Memory B cell (primary cell): Measurements from ENCODE around the gene TTF1.
"Not testable (repeated sequence)": the region's sequence is repeated elsewhere in the genome, so short reads cannot be mapped to it uniquely, and the experiment has no call there.

Experiments used
- ATAC-seq: fragments of 150-1000 bp; cut with Tn5 transposase; 2 replicates; pipeline ENCODE4 v1.10.0; 2021; ENCODE audit warnings: low read depth, mild to moderate bottlenecking, moderate library complexity
- DNase-seq, 2 donors: peaks; one replicate each; pipeline ENCODE4 v3.0.0; 2022; ENCODE audit warnings: low spot score in 2 of 2
- H3K27ac Mint-ChIP-seq: one replicate; pipeline ENCODE4 v1.8.0; 2022; ENCODE audit warnings: mild to moderate bottlenecking, moderate library complexity, mixed read lengths
- H3K27me3 Mint-ChIP-seq: one replicate; pipeline ENCODE4 v1.8.0; 2022; ENCODE audit warnings: mixed read lengths
- H3K36me3 Mint-ChIP-seq: one replicate; pipeline ENCODE4 v1.8.0; 2022; ENCODE audit warnings: mild to moderate bottlenecking, mixed read lengths
- H3K4me1 Mint-ChIP-seq: one replicate; pipeline ENCODE4 v1.8.0; 2022; ENCODE audit warnings: mixed read lengths
- H3K4me3 Mint-ChIP-seq: one replicate; pipeline ENCODE4 v1.8.0; 2022; ENCODE audit warnings: mild to moderate bottlenecking, moderate library complexity, mixed read lengths
- H3K9me3 Mint-ChIP-seq: one replicate; pipeline ENCODE4 v1.8.0; 2022; ENCODE audit warnings: mixed read lengths

TTF1 gene

GRCh38 chr9:132404228-132404881 is 2.3 kb downstream of the TTF1 start:
- Mint-ChIP-seq H3K27ac (peak overlapping the region; percentile 4), H3K27me3 (no peaks in the 10 kb centered on the region), H3K4me3 (peak overlapping the region; percentile 6), H3K4me1 (peaks cover 24% of the 10 kb centered on the region), H3K9me3 (no peaks in the 10 kb centered on the region), H3K36me3 (peaks cover 16% of the 10 kb centered on the region)
- ATAC-seq: no peak
- DNase-seq: no peak

GRCh38 chr9:132401824-132402223 is 4.8 kb downstream of the TTF1 start:
- Mint-ChIP-seq H3K27ac (no peak overlapping the region), H3K36me3 (peaks cover 27% of the 10 kb centered on the region), H3K4me1 (peaks cover 24% of the 10 kb centered on the region), H3K9me3 (no peaks in the 10 kb centered on the region), H3K4me3 (no peak overlapping the region), H3K27me3 (no peaks in the 10 kb centered on the region)
- ATAC-seq (no peak), DNase-seq (no peak)

GRCh38 chr9:132395560-132395959 is 11.1 kb downstream of the TTF1 start:
- no peak for ATAC-seq
- H3K9me3 Mint-ChIP-seq: no peaks in the 10 kb centered on the region
- H3K27me3 Mint-ChIP-seq: no peaks in the 10 kb centered on the region
- no peak for DNase-seq
- H3K4me3 Mint-ChIP-seq: no peak overlapping the region
- H3K27ac Mint-ChIP-seq: no peak overlapping the region
- peaks cover 29% of the 10 kb centered on the region for H3K36me3 Mint-ChIP-seq
- peaks cover 5% of the 10 kb centered on the region for H3K4me1 Mint-ChIP-seq

GRCh38 chr9:132391449-132391848 is 15.2 kb downstream of the TTF1 start:
- no peaks in the 10 kb centered on the region for H3K27me3 Mint-ChIP-seq
- peaks cover 3% of the 10 kb centered on the region for H3K4me1 Mint-ChIP-seq
- DNase-seq (no peak), ATAC-seq (no peak)
- peaks cover 40% of the 10 kb centered on the region for H3K36me3 Mint-ChIP-seq
- no peaks in the 10 kb centered on the region for H3K9me3 Mint-ChIP-seq
- H3K27ac Mint-ChIP-seq: peak overlapping the region; percentile 15
- H3K4me3 Mint-ChIP-seq: no peak overlapping the region

- DNase-seq: no peak
- no peak overlapping the region for H3K27ac Mint-ChIP-seq
- H3K36me3 Mint-ChIP-seq: peaks cover 41% of the 10 kb centered on the region
- H3K4me1 Mint-ChIP-seq: peaks cover 7% of the 10 kb centered on the region
- H3K4me3 Mint-ChIP-seq: no peak overlapping the region
- no peak for ATAC-seq
- no peaks in the 10 kb centered on the region for H3K27me3 Mint-ChIP-seq
- H3K9me3 Mint-ChIP-seq: no peaks in the 10 kb centered on the region
Observed at GRCh38 chr9:132390966-132391365, 15.7 kb downstream of the TTF1 start.

GRCh38 chr9:132387133-132387532 is 19.5 kb downstream of the TTF1 start:
- Mint-ChIP-seq H3K4me3 (no peak overlapping the region), H3K9me3 (no peaks in the 10 kb centered on the region), H3K27me3 (no peaks in the 10 kb centered on the region), H3K4me1 (peaks cover 32% of the 10 kb centered on the region), H3K36me3 (peaks cover 37% of the 10 kb centered on the region), H3K27ac (no peak overlapping the region)
- ATAC-seq: no peak
- DNase-seq: no peak

GRCh38 chr9:132384376-132384775 is 22.3 kb downstream of the TTF1 start:
- peaks cover 42% of the 10 kb centered on the region for H3K4me1 Mint-ChIP-seq
- peak overlapping the region; percentile 84 for H3K4me3 Mint-ChIP-seq
- peaks cover 24% of the 10 kb centered on the region for H3K36me3 Mint-ChIP-seq
- peak; percentile 58 for ATAC-seq
- no peaks in the 10 kb centered on the region for H3K9me3 Mint-ChIP-seq
- peak overlapping the region; percentile 94 for H3K27ac Mint-ChIP-seq
- no peaks in the 10 kb centered on the region for H3K27me3 Mint-ChIP-seq
- no peak for DNase-seq

GRCh38 chr9:132383462-132383883 is 23.2 kb downstream of the TTF1 start:
- Mint-ChIP-seq H3K36me3 (peaks cover 23% of the 10 kb centered on the region), H3K27ac (peak overlapping the region; percentile 94), H3K4me1 (peaks cover 42% of the 10 kb centered on the region), H3K27me3 (no peaks in the 10 kb centered on the region), H3K9me3 (no peaks in the 10 kb centered on the region), H3K4me3 (peak overlapping the region; percentile 84)
- ATAC-seq (peak; percentile 70), DNase-seq (peak; percentile 32 to 51)

- peak overlapping the region; percentile 94 for H3K27ac Mint-ChIP-seq
- peak; percentile 76 for ATAC-seq
- H3K4me3 Mint-ChIP-seq: peak overlapping the region; percentile 73
- H3K4me1 Mint-ChIP-seq: peaks cover 42% of the 10 kb centered on the region
- DNase-seq: peak; percentile 37 to 48
- H3K27me3 Mint-ChIP-seq: no peaks in the 10 kb centered on the region
- H3K9me3 Mint-ChIP-seq: no peaks in the 10 kb centered on the region
- peaks cover 12% of the 10 kb centered on the region for H3K36me3 Mint-ChIP-seq
Observed at GRCh38 chr9:132381966-132382541, 24.6 kb downstream of the TTF1 start.

- not testable (repeated sequence) for H3K4me3 Mint-ChIP-seq
- peaks cover 28% of the 10 kb centered on the region for H3K4me1 Mint-ChIP-seq
Observed at GRCh38 chr9:132378416-132378815, 28.2 kb downstream of the TTF1 start.

GRCh38 chr9:132377769-132378168 is 28.9 kb downstream of the TTF1 start:
- H3K4me1 Mint-ChIP-seq: peaks cover 26% of the 10 kb centered on the region
- H3K27me3 Mint-ChIP-seq, H3K27ac Mint-ChIP-seq, DNase-seq, H3K9me3 Mint-ChIP-seq, H3K36me3 Mint-ChIP-seq, ATAC-seq, H3K4me3 Mint-ChIP-seq: not testable (repeated sequence)

More at GRCh38 chr9:132378416-132378815, 28.2 kb downstream of the TTF1 start:
- DNase-seq, H3K27ac Mint-ChIP-seq, ATAC-seq, H3K36me3 Mint-ChIP-seq, H3K9me3 Mint-ChIP-seq, H3K27me3 Mint-ChIP-seq: not testable (repeated sequence)

- Mint-ChIP-seq H3K4me3 (peak overlapping the region; percentile 75), H3K36me3 (peaks cover 1% of the 10 kb centered on the region), H3K9me3 (no peaks in the 10 kb centered on the region), H3K4me1 (peaks cover 28% of the 10 kb centered on the region), H3K27me3 (no peaks in the 10 kb centered on the region), H3K27ac (peak overlapping the region; percentile 43)
- DNase-seq (no peak), ATAC-seq (peak; percentile 39)
Observed at GRCh38 chr9:132372177-132373095, 34.2 kb downstream of the TTF1 start.

- Mint-ChIP-seq H3K4me3 (no peak overlapping the region), H3K27ac (no peak overlapping the region), H3K27me3 (no peaks in the 10 kb centered on the region), H3K36me3 (peaks cover 1% of the 10 kb centered on the region), H3K9me3 (no peaks in the 10 kb centered on the region), H3K4me1 (peaks cover 28% of the 10 kb centered on the region)
- ATAC-seq (no peak), DNase-seq (no peak)
Observed at GRCh38 chr9:132370592-132370991, 36.0 kb downstream of the TTF1 start.

GRCh38 chr9:132369421-132369820 is 37.2 kb downstream of the TTF1 start:
- H3K27ac Mint-ChIP-seq: no peak overlapping the region

More at GRCh38 chr9:132369421-132369820, 37.2 kb downstream of the TTF1 start:
- DNase-seq (no peak), ATAC-seq (no peak)
- no peak overlapping the region for H3K4me3 Mint-ChIP-seq
- H3K36me3 Mint-ChIP-seq: peaks cover 1% of the 10 kb centered on the region
- H3K27me3 Mint-ChIP-seq: no peaks in the 10 kb centered on the region
- no peaks in the 10 kb centered on the region for H3K9me3 Mint-ChIP-seq
- peaks cover 20% of the 10 kb centered on the region for H3K4me1 Mint-ChIP-seq
